Measurements from ENCODE around the gene ISL2. TPM values are rescaled to one million over a fixed set of nuclear protein-coding genes. Genes with fewer than 3 reads are reported as not detected.

ISL2 gene
- total and polyA plus RNA-seq, 2 experiments from 2014 or later: not detected

- no peak for TF ChIP-seq CTCF (IDR thresholded peaks at IDR 0.05; ENCODE audit: low read depth, low read length)
- Histone ChIP-seq H3K27ac (no peak overlapping the region), H3K4me3 (no peak overlapping the region), H3K36me3 (no peaks in the 10 kb centered on the region), H3K9me3 (ENCODE audit: low read depth) (no peaks in the 10 kb centered on the region), H3K27me3 (peaks cover 100% of the 10 kb centered on the region), H3K4me1 (ENCODE audit: low read depth) (peaks cover 23% of the 10 kb centered on the region)
- no peak for DNase-seq (ENCODE audit: low read depth in 1 of 2, low spot score in 1 of 2)
These were observed 2.1 kb downstream of the ISL2 start for GRCh38 chr15:76338486-76339304.

DNA sequence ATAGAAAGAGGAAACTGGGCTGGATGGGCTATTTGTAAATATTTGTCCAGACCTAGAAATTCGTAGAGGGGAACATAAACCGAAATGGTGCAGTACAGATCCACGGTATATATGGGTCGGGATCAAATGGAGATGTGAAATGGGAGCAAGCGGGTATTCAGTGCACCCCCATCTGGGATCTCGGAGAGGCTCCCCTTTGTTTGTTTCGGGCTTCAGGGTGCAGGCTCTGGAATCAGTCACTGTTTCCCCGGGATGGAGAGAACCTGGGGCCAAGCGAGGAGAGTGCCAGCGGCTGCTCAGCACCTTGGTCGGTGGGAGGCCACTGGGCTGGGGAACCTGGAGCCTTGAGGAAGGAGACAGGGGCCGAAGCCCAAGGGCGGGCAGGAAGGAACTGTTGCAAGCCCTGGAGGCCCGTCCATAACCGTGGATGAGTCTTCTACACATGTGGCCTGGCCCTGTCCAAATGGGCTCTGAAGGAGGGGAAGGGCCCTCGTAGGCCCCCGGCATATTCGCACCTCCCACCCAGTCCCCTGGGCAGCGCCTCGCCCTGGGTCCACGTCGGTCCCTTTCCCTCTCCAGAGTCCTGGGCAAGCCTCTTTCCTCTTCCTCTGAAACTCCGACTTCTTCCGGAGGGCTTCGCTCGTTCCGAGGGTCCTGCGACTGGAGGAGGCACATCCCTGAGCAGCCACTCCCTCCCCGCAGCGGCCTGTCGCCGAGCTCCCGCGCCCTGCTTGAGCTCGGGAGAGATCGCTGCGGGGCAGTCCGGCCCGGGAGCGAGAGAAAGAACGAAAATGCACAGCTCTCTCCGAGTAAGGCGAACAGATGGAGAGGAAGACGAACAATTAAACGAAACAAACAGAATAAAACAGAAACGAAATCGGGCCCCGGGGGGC is 3.0 kb downstream of the ISL2 start:
- H3K27me3 ChIP-seq: peaks cover 100% of the 10 kb centered on the region
- DNase-seq (ENCODE audit: low read depth in 1 of 2, low spot score in 1 of 2): peak; percentile 28 to 48
- H3K27ac ChIP-seq: no peak overlapping the region
- TF ChIP-seq CTCF (IDR thresholded peaks at IDR 0.05; ENCODE audit: low read depth, low read length): no peak
- no peaks in the 10 kb centered on the region for H3K9me3 ChIP-seq (ENCODE audit: low read depth)
- H3K36me3 ChIP-seq: no peaks in the 10 kb centered on the region
- H3K4me1 ChIP-seq (ENCODE audit: low read depth): peaks cover 23% of the 10 kb centered on the region
- H3K4me3 ChIP-seq: peak overlapping the region; percentile 14

DNA sequence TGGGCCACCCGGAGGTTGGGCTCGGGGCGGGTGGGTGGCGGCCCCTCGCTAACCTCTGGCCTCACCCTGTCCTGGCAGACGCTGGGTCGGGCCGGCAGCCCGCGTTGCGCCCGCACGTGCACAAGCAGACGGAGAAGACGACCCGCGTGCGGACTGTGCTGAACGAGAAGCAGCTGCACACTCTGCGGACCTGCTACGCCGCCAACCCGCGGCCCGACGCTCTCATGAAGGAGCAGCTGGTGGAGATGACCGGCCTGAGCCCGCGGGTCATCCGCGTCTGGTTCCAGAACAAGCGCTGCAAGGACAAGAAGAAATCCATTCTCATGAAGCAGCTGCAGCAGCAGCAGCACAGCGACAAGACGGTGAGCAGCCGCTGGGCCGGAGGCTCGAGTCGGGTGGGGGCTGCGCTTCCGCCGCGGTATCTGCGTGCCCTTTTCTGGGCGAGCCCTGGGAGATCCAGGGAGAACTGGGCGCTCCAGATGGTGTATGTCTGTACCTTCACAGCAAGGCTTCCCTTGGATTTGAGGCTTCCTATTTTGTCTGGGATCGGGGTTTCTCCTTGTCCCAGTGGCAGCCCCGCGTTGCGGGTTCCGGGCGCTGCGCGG is 3.7 kb downstream of the ISL2 start:
- no peak for TF ChIP-seq CTCF (IDR thresholded peaks at IDR 0.05; ENCODE audit: low read depth, low read length)

GRCh38 chr15:76340803-76341365 is 4.3 kb downstream of the ISL2 start:
- TF ChIP-seq CTCF (IDR thresholded peaks at IDR 0.05; ENCODE audit: low read depth, low read length): no peak
- peak overlapping the region; percentile 14 for H3K4me3 ChIP-seq
- H3K4me1 ChIP-seq (ENCODE audit: low read depth): peaks cover 23% of the 10 kb centered on the region
- no peaks in the 10 kb centered on the region for H3K36me3 ChIP-seq
- peak in 1 of 2 donors; percentile 62 for DNase-seq (ENCODE audit: low read depth in 1 of 2, low spot score in 1 of 2)
- H3K27ac ChIP-seq: no peak overlapping the region
- H3K9me3 ChIP-seq (ENCODE audit: low read depth): no peaks in the 10 kb centered on the region
- peaks cover 100% of the 10 kb centered on the region for H3K27me3 ChIP-seq

More for the DNA sequence above, 3.7 kb downstream of the ISL2 start:
- DNase-seq (ENCODE audit: low read depth in 1 of 2, low spot score in 1 of 2): peak; percentile 45 to 49
- Histone ChIP-seq H3K4me1 (ENCODE audit: low read depth) (peaks cover 23% of the 10 kb centered on the region), H3K27ac (no peak overlapping the region), H3K27me3 (peaks cover 100% of the 10 kb centered on the region), H3K9me3 (ENCODE audit: low read depth) (no peaks in the 10 kb centered on the region), H3K36me3 (no peaks in the 10 kb centered on the region), H3K4me3 (peak overlapping the region; percentile 14)
